ENCODE data around the gene TRIM4. TPM values are rescaled to one million over a fixed set of nuclear protein-coding genes. Genes with fewer than 3 reads are reported as not detected.

The TRIM4 gene
- total RNA-seq, 1 experiment from 2014 or later: 6.9 TPM

DNA sequence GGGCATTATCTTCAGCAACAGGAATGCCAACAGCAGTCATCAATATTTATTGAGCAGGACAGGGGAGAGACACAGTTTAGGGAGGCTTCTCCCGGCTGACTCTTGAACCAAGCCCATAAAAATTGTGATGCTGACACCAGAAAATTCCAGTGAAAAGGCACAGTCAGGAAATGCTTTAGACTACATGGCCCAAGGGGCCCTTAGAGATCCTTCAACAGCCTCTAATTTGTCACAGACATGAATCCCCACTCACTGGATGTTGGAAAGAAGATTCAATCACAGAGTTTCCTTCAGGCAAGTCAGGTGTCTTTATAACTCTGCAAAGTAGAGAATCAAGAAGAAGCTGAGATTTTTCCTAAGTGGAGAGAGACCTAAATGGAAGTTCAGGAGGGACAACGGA is 8.9 kb upstream of the TRIM4 start:
- no peak overlapping the region for H2BK120ac ChIP-seq (ENCODE audit: low read depth, low read length, poor library complexity, severe bottlenecking)
- no peaks in the 10 kb centered on the region; the same call in 1 of the 2 replicates for H3K4me1 ChIP-seq (ENCODE audit: insufficient read depth, low read length)
- no peak overlapping the region for H4K8ac ChIP-seq (replicated peaks; ENCODE audit: insufficient read length, low read depth, low read length)
- no peak overlapping the region for H2AFZ ChIP-seq (ENCODE audit: low read length)
- H2BK20ac ChIP-seq (ENCODE audit: low read depth, low read length, poor library complexity, severe bottlenecking): no peak overlapping the region
- H3K4me3 Mint-ChIP-seq: no peak overlapping the region
- H3K27ac ChIP-seq (ENCODE audit: insufficient read length, low read depth, low read length): no peak overlapping the region
- H3K27me3 Mint-ChIP-seq (ENCODE audit: low read depth): peaks cover 15% of the 10 kb centered on the region
- H3K27me3 ChIP-seq (ENCODE audit: insufficient read depth, low read length): no peaks in the 10 kb centered on the region
- no peaks in the 10 kb centered on the region for H3K79me1 ChIP-seq (ENCODE audit: insufficient read depth, low read depth, low read length, poor library complexity, severe bottlenecking)
- no peak overlapping the region for H3K4me2 ChIP-seq (ENCODE audit: insufficient read depth, insufficient read length, low read length)
- H3K18ac ChIP-seq (ENCODE audit: insufficient read length, low read depth, low read length): no peak overlapping the region
- H4K5ac ChIP-seq (ENCODE audit: insufficient read length, low read depth, low read length): no peak overlapping the region
- no peaks in the 10 kb centered on the region for H3K9me3 ChIP-seq (ENCODE audit: control insufficient read depth, low read depth, low read length)
- H2AK5ac ChIP-seq (ENCODE audit: insufficient read length, low read length): no peak overlapping the region
- H3K23me2 ChIP-seq (ENCODE audit: insufficient read length, low read depth, low read length, poor library complexity, severe bottlenecking): peaks cover 4% of the 10 kb centered on the region
- H3K9me3 Mint-ChIP-seq: no peaks in the 10 kb centered on the region
- no peak overlapping the region for H3K4ac ChIP-seq (ENCODE audit: low read depth, low read length)
- H2BK5ac ChIP-seq (ENCODE audit: insufficient read length, low read length): no peak overlapping the region
- WGBS (ENCODE audit: extremely low coverage, insufficient read length, low lambda C conversion rate): no CpG with 5 or more reads among the region's 2 CpGs
- H4K91ac ChIP-seq (ENCODE audit: insufficient read length, low read depth, low read length): no peak overlapping the region
- H3K36me3 Mint-ChIP-seq (ENCODE audit: insufficient read depth in 1 of 3, low read depth in 3 of 3): peaks cover 0 to 9% (median 3%) of the 10 kb centered on the region in 3 experiments; a peak in 4 of 7 replicates
- H4K20me1 ChIP-seq (ENCODE audit: control insufficient read depth, insufficient read depth, insufficient read length): no peaks in the 10 kb centered on the region
- no peak overlapping the region for H3K9ac ChIP-seq (ENCODE audit: extremely low read depth, insufficient read length, low read length)
- no peak overlapping the region for H3K23ac ChIP-seq (ENCODE audit: insufficient read length, low read depth, low read length)
- H3K56ac ChIP-seq (ENCODE audit: insufficient read length, low read depth, low read length): no peak overlapping the region
- no peak overlapping the region for H2BK12ac ChIP-seq (ENCODE audit: insufficient read length, low read depth, low read length)
- H3K27ac Mint-ChIP-seq: no peak overlapping the region
- H3K14ac ChIP-seq (ENCODE audit: insufficient read depth, low read length): no peak overlapping the region
- TF ChIP-seq, protein P1, sequence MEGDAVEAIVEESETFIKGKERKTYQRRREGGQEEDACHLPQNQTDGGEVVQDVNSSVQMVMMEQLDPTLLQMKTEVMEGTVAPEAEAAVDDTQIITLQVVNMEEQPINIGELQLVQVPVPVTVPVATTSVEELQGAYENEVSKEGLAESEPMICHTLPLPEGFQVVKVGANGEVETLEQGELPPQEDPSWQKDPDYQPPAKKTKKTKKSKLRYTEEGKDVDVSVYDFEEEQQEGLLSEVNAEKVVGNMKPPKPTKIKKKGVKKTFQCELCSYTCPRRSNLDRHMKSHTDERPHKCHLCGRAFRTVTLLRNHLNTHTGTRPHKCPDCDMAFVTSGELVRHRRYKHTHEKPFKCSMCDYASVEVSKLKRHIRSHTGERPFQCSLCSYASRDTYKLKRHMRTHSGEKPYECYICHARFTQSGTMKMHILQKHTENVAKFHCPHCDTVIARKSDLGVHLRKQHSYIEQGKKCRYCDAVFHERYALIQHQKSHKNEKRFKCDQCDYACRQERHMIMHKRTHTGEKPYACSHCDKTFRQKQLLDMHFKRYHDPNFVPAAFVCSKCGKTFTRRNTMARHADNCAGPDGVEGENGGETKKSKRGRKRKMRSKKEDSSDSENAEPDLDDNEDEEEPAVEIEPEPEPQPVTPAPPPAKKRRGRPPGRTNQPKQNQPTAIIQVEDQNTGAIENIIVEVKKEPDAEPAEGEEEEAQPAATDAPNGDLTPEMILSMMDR (conservative IDR thresholded peaks at IDR 0.05): no peak
- H2BK15ac ChIP-seq (ENCODE audit: low read depth, low read length): no peak overlapping the region
- H3K79me2 ChIP-seq (ENCODE audit: insufficient read depth, low read length): no peaks in the 10 kb centered on the region
- no peak overlapping the region for H3T11ph ChIP-seq (ENCODE audit: low read length)
- DNase-seq: no peak
- H3K4me1 Mint-ChIP-seq: peaks cover 23 to 25% of the 10 kb centered on the region in 2 experiments
